ENCODE results near the gene PLEKHH2. TPM values are rescaled to one million over a fixed set of nuclear protein-coding genes. Genes with fewer than 3 reads are reported as not detected.

The PLEKHH2 gene
- total RNA-seq, 4 donors from 2014 or later, result 38.2 to 85.4 (median 68.7) TPM

DNA sequence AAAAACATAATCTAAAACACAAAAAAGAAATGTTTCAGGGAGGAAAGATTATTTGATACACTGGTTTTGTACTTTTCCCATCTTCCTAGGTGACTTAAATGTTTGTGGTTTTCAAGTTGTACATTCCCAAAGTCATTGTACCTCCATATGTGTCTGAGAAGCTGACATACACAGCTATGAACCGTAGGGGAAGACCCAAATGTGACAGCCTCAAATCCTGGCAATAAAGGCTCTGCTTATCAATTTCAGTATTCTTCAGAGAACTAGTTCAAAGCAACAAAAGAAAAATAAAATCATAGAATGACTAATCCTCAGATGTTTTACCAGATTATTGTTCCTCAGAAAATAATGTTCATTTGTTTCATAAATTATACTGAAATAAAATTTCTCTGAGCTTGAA is 139.3 kb downstream of the PLEKHH2 start:
- TF ChIP-seq, protein P1, sequence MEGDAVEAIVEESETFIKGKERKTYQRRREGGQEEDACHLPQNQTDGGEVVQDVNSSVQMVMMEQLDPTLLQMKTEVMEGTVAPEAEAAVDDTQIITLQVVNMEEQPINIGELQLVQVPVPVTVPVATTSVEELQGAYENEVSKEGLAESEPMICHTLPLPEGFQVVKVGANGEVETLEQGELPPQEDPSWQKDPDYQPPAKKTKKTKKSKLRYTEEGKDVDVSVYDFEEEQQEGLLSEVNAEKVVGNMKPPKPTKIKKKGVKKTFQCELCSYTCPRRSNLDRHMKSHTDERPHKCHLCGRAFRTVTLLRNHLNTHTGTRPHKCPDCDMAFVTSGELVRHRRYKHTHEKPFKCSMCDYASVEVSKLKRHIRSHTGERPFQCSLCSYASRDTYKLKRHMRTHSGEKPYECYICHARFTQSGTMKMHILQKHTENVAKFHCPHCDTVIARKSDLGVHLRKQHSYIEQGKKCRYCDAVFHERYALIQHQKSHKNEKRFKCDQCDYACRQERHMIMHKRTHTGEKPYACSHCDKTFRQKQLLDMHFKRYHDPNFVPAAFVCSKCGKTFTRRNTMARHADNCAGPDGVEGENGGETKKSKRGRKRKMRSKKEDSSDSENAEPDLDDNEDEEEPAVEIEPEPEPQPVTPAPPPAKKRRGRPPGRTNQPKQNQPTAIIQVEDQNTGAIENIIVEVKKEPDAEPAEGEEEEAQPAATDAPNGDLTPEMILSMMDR (IDR thresholded peaks at IDR 0.05; ENCODE audit: low read depth), result no peak

DNA sequence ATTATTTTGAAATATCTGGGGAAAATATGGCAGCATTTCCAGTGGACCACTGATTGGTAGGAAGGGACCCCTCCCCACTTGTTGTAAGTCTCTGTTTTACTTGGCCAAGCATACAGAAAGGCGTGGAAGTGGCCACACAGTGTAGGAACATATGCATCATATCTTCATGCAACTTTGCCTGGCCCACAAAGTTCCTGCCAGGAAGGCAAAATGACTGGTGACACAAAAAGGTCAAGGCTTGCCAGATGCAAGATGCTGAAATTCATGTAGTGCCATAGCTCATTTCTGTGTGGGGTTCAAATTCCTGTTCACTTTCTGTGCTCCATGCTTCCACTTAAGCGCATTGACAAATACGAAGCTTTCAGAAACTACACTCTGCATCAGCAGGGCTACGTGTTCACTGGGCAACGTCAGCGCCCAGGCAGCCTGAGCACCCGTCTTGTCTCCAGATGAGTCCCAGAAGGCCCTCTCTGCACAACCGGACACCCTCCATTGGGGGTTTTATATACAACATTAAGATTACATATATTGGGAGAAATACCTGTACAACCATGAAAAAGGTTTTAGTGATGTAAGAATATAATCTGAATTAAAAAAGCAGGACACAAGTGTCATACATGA is 140.4 kb downstream of the PLEKHH2 start:
- TF ChIP-seq, protein P1 (IDR thresholded peaks at IDR 0.05; ENCODE audit: low read depth), result no peak

DNA sequence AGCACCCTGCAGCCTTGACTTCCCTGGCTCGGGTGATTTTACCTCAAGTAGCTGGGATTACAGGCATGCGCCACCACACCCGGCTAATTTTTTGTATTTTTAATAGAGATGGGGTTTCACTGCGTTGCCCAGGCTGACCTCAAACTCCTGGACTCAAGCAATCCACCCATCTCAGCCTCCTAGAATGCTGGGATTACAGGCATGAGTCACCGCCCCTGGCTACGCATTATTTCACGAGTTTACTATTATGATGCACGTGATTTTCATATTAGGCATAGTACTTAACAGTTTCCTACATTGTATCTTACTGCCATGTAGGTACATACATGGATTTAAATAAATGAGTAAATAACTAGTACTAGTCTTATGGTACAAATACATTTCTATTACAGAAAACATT is 141.2 kb downstream of the PLEKHH2 start:
- TF ChIP-seq, protein P1 (IDR thresholded peaks at IDR 0.05; ENCODE audit: low read depth), result no peak

DNA sequence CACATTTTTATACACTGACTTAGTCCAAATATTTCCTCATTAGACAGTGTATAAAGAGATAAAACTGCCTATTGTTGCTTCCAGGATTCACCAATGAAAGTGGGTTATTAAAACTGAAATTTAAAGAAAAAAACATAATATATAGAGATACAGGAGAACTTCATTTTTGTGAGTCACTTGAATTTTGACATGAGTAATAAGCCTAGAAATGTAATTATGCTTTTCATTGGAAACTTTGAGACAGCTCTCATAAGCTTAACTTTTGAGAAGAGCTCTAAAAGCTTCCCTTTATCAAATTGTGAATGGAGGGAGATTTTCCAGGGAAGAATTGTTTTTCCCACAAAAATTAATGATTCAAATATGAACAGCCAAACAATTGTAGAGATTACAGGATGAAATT is 150.8 kb downstream of the PLEKHH2 start:
- TF ChIP-seq, protein P1 (IDR thresholded peaks at IDR 0.05; ENCODE audit: low read depth), result no peak

DNA sequence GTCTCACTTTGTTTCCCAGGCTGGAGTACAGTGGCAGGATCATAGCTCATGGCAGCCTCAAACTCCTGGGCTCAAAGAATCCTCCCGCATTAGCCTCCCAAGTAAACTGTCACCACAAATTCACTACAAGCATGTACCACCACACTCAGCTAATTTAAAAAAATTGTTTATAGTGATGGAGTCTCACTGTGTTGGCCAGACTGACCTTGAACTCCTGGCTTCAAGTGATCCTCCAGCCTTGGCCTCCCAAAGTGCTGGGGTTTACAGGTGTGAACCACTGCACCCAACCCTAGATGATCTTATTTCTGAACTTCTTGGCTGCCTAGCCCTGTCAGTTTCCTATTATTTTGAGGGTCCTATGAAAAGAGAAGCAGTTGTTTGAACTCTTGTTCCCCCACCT is 151.6 kb downstream of the PLEKHH2 start:
- TF ChIP-seq, protein P1 (IDR thresholded peaks at IDR 0.05; ENCODE audit: low read depth), result no peak

DNA sequence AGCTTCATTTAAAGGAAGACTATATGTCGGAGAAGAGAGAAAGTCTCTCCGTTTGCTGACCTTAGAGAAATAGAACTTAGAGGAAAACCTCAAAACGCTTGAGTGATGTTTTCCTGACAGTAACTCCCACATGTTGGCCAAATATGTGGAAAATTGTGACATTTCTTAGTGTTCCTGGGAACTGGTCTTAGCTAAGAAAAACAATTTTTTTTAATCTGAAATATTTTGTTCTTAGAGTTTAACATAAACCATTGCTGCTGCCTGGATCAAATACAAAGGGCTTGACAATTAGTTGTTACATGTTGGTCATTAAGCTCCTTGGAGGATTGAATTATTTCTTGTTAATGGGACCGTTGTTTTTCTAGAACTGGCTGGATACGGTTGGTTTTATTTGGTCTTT is 153.1 kb downstream of the PLEKHH2 start:
- TF ChIP-seq, protein P1 (IDR thresholded peaks at IDR 0.05; ENCODE audit: low read depth), result no peak

DNA sequence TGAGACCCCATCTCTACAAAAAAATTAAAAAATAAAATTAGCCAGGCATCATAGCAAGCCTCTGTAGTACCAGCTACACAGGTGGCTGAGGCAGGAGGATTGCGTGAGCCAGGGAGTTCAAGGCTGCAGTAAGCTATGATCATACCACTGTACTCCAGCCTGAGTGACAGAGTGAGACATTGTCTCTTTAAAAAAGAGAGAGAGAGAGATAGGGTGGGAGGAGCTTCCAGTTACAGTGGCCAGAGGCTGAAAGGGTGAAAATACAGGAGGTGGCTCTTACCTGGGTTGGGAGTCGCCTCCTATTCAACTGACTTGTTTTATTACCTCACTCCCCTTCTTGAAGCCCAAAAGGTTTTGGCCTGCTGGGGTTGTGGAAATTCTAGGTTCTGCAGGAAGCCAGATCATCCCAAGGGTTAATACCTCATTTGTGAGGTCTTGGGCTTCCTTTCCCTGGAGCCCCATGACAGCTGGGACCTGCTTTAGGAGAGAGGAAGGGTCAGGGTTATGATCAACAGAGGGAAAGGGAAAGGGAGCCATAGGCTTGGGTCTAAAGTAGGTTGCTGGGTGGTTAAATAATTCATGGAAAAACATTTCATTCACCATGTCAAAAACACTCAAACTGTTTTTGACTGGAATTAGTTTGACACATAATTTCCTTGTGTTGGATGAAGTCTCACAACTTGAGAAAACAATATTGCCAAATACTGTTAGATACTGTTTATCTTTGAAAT is 154.1 kb downstream of the PLEKHH2 start:
- TF ChIP-seq, protein P1 (IDR thresholded peaks at IDR 0.05; ENCODE audit: low read depth), result no peak
